A673 (cell line): ENCODE measurements around the gene CLCN5.

Experiments
- CTCF ChIP-seq: fragments of 300-800, 200-600 bp; sonication (generic); conservative IDR thresholded peaks from 2 replicates; pipeline ENCODE4 v1.5.1; 2017; ENCODE audit warnings: low read depth, mild to moderate bottlenecking, antibody characterized with exemption, low read length, moderate library complexity, mixed read lengths
- EZH2 ChIP-seq: fragments of 200-600 bp; sonication (generic); IDR thresholded peaks from 2 replicates; pipeline ENCODE4 v1.6.1; 2017; ENCODE audit warnings: borderline replicate concordance, low read depth, mild to moderate bottlenecking, mixed read lengths, antibody characterized with exemption, low read length; ENCODE audit not compliant: poor library complexity, severe bottlenecking

DNA sequence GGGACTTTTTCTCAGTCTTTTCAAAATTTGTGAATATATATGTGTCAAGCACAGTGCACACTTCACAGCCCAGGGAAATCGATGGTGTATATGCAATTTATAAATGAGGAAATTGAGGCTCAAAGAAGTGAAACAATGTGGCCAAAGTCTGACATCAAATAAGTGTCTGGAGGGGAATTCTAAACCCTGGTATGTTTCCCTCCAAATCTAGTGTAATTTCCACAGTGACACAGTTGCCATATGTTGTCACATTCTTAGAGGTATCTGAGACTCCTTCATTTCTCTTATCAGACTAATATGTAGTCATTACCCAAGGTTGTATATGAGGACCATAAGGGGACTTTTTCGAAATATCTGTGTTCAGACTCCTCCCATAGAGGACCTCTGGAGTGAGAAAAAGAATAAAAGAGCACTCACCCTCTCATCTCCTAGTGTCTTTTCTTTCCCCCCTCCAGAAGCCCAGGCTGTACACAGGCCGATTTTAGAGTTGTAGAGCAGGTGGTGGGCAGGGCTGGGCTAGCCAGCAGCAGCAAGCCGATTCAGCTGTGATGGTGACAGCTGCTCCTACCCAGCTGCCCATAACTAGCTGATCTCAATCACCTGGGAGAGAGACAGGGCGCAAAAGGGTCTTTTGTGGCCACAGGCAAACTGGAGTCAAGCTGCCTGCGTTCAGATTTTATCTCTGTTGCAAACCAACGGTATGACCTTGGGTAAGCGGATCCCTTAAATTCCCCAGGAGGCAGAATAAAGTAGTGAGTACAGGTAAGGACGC, 55.1 kb downstream of the CLCN5 start:
- TF ChIP-seq EZH2, result no peak
- TF ChIP-seq CTCF, result no peak
